ENCODE data around the gene LRIT1. TPM values are rescaled to one million over a fixed set of nuclear protein-coding genes. Genes with fewer than 3 reads are reported as not detected.

The LRIT1 gene
- total RNA-seq, 4 donors from 2014 or later, result not detected

DNA sequence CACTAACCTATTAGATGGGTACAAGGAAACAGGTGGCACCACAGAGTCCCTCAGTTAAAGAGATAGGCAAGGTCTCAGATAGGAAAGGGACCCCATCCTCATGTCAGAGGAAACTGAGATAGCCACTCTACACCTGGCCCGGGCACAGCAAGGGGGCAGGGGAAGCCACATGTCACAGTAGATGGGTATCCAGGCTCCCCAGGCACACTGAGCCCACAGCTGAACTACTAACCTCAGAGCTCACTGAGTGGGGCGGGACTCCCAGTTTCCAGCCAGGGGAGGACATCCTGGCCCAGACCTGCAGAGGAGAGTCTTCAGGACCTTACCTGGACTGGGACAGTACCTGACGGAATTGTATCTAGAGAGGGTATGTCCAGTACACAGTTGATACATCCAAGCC lies 50.7 kb downstream of the LRIT1 start:
- H3K27me3 ChIP-seq, result peaks cover 13 to 17% (median 16%) of the 10 kb centered on the region in 3 donors
- intact Hi-C loops (cut with DNase I; ENCODE audit: low total_unique reads), result no loop called here
- H3K9me3 ChIP-seq, result no peaks in the 10 kb centered on the region
- H3K27ac ChIP-seq, result no peak overlapping the region
- DNase-seq (no peak), ATAC-seq (no peak)
- H3K4me3 ChIP-seq, result no peak overlapping the region
- in situ Hi-C loops (cut with MboI; ENCODE audit: low sequenced_read_pairs in 4 of 4), result no loop called here
- TF ChIP-seq, protein P1, sequence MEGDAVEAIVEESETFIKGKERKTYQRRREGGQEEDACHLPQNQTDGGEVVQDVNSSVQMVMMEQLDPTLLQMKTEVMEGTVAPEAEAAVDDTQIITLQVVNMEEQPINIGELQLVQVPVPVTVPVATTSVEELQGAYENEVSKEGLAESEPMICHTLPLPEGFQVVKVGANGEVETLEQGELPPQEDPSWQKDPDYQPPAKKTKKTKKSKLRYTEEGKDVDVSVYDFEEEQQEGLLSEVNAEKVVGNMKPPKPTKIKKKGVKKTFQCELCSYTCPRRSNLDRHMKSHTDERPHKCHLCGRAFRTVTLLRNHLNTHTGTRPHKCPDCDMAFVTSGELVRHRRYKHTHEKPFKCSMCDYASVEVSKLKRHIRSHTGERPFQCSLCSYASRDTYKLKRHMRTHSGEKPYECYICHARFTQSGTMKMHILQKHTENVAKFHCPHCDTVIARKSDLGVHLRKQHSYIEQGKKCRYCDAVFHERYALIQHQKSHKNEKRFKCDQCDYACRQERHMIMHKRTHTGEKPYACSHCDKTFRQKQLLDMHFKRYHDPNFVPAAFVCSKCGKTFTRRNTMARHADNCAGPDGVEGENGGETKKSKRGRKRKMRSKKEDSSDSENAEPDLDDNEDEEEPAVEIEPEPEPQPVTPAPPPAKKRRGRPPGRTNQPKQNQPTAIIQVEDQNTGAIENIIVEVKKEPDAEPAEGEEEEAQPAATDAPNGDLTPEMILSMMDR (IDR thresholded peaks at IDR 0.05 in 4 of 5, conservative IDR thresholded peaks at IDR 0.05 in 1 of 5), result no peak
- TF ChIP-seq POLR2A (IDR thresholded peaks at IDR 0.05), result no peak
- H3K36me3 ChIP-seq, result no peaks in the 10 kb centered on the region
- H3K4me1 ChIP-seq, result peaks cover 0 to 3% of the 10 kb centered on the region in 2 donors

DNA sequence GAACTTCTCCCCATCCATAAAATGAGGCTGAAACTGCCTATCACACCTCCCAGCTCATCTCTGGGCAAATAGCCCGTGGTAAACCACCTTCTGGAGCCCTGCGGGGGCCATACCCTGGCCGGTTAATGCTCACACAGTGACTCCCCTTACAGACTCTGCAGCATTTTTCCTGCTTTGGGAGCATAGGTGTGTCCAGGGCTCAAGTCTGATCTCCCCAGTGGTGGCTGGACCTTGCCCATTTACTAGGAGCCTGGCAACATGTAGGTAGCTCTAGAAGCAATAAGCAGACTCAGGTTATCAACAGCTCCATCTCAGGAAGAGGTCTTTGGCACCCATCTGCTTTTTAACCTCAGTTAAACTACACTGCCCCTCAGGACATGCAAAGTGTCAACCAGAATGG lies 52.5 kb downstream of the LRIT1 start:
- no peaks in the 10 kb centered on the region for H3K36me3 ChIP-seq
- no peak for TF ChIP-seq POLR2A (IDR thresholded peaks at IDR 0.05)
- TF ChIP-seq, protein P1 (IDR thresholded peaks at IDR 0.05 in 4 of 5, conservative IDR thresholded peaks at IDR 0.05 in 1 of 5), result no peak
- no peak for DNase-seq
- H3K9me3 ChIP-seq, result no peaks in the 10 kb centered on the region
- H3K4me1 ChIP-seq, result no peaks in the 10 kb centered on the region
- ATAC-seq, result no peak
- peaks cover 0 to 1% (median 0%) of the 10 kb centered on the region in 3 donors for H3K27me3 ChIP-seq
- no peak overlapping the region for H3K4me3 ChIP-seq
- intact Hi-C loops (cut with DNase I; ENCODE audit: low total_unique reads) (no loop called here), in situ Hi-C loops (cut with MboI; ENCODE audit: low sequenced_read_pairs in 4 of 4) (no loop called here)
- H3K27ac ChIP-seq, result no peak overlapping the region

DNA sequence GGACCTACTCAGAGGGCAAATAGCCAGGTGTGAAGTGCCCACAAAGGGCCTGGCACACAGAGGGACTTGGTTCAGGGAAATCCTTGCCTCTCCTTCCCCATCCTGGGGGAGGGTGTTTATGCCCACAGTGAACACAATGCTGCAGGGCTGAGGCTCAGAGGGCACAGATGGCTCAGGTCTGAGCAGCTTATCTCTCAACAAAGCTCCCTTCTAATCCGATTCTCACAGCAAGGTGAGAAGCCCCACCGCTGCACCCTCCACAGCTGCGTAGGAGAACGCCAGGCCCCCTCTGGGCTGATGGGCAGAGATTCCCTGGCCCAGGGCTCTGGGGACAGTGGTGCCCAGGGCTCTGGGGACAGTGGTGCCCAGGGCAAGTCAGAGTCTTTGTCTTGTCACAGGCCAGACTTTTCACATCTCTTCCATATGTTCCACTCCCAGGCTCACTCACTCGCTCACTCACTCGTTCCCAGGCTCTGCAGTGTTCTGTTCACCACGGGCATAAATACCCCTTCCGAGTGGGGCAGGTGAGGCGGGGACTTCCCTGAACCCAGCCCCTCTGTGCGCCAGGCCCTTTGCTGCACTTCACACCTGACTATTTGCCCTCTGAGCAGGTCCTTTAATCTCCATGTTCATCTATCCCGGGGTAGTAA lies 55.7 kb downstream of the LRIT1 start:
- TF ChIP-seq, protein P1 (IDR thresholded peaks at IDR 0.05 in 4 of 5, conservative IDR thresholded peaks at IDR 0.05 in 1 of 5), result no peak
- no peak for TF ChIP-seq POLR2A (IDR thresholded peaks at IDR 0.05)
- in situ Hi-C loops (cut with MboI; ENCODE audit: low sequenced_read_pairs in 4 of 4) (no loop called here), intact Hi-C loops (cut with DNase I; ENCODE audit: low total_unique reads) (no loop called here)
- no peaks in the 10 kb centered on the region for H3K9me3 ChIP-seq
- ATAC-seq (no peak), DNase-seq (no peak)
- H3K4me1 ChIP-seq, result no peaks in the 10 kb centered on the region
- H3K27ac ChIP-seq, result no peak overlapping the region
- H3K36me3 ChIP-seq, result no peaks in the 10 kb centered on the region
- no peaks in the 10 kb centered on the region for H3K27me3 ChIP-seq
- H3K4me3 ChIP-seq, result no peak overlapping the region

DNA sequence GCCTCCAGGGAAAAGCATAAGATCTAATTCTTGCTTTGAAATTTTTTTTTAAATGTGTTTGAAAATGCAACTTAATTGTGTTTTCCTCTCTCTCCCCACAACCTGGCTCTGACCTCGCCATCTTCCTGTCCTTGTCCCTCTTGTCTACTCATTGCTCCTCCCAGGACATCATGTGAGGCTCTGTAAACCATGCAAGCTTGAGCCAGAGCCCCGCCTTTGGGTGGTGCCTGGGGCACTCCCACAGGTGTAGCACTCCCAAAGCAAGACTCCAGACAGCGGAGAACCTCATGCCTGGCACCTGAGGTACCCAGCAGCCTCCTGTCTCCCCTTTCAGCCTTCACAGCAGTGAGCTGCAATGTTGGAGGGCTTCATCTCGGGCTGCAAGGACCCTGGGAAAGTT lies 56.8 kb downstream of the LRIT1 start:
- DNase-seq, result no peak
- no peaks in the 10 kb centered on the region for H3K36me3 ChIP-seq
- no peaks in the 10 kb centered on the region for H3K4me1 ChIP-seq
- no peak overlapping the region for H3K27ac ChIP-seq
- TF ChIP-seq, protein P1 (IDR thresholded peaks at IDR 0.05 in 4 of 5, conservative IDR thresholded peaks at IDR 0.05 in 1 of 5), result no peak
- TF ChIP-seq POLR2A (IDR thresholded peaks at IDR 0.05), result no peak
- no peaks in the 10 kb centered on the region for H3K9me3 ChIP-seq
- ATAC-seq, result no peak
- in situ Hi-C loops (cut with MboI; ENCODE audit: low sequenced_read_pairs in 4 of 4), result no loop called here
- H3K4me3 ChIP-seq, result no peak overlapping the region
- no peaks in the 10 kb centered on the region for H3K27me3 ChIP-seq
- intact Hi-C loops (cut with DNase I; ENCODE audit: low total_unique reads), result no loop called here

GRCh38 chr10:84181631-84182030 lies 59.7 kb downstream of the LRIT1 start:
- no peaks in the 10 kb centered on the region for H3K27me3 ChIP-seq
- no peaks in the 10 kb centered on the region for H3K9me3 ChIP-seq
- no peaks in the 10 kb centered on the region for H3K36me3 ChIP-seq
- DNase-seq (no peak), ATAC-seq (no peak)
- no peak overlapping the region for H3K4me3 ChIP-seq
- H3K4me1 ChIP-seq, result no peaks in the 10 kb centered on the region
- in situ Hi-C loops (cut with MboI; ENCODE audit: low sequenced_read_pairs in 4 of 4) (no loop called here), intact Hi-C loops (cut with DNase I; ENCODE audit: low total_unique reads) (no loop called here)
- TF ChIP-seq, protein P1 (IDR thresholded peaks at IDR 0.05 in 4 of 5, conservative IDR thresholded peaks at IDR 0.05 in 1 of 5), result no peak
- TF ChIP-seq POLR2A (IDR thresholded peaks at IDR 0.05), result no peak
- no peak overlapping the region for H3K27ac ChIP-seq
